Motor neuron (in vitro differentiated cells): ENCODE results near the gene FXYD4. TPM values are rescaled to one million over a fixed set of nuclear protein-coding genes. Genes with fewer than 3 reads are reported as not detected.
A peak's percentile ranks its signal among the peaks of the same experiment; 100 is the strongest.

Experiments
- ATAC-seq, 8 experiments: fragments of 200-7000 bp; cut with Tn5 transposase; replicated peaks in 6 of 8; 2 replicates each; pipeline ENCODE4 v1.8.0; 2021; ENCODE audit warnings: mild to moderate bottlenecking in 8 of 8, moderate library complexity in 8 of 8
- H3K27ac ChIP-seq, 2 donors: fragments of 250-450 bp; sonication (Bioruptor Pico); 2 replicates each; pipeline ENCODE4 v1.9.0; 2021; ENCODE audit warnings: antibody characterized with exemption in 2 of 2, mild to moderate bottlenecking in 2 of 2, moderate library complexity in 1 of 2
- H3K4me1 ChIP-seq, 2 donors: fragments of 250-450 bp; sonication (Bioruptor Pico); replicated peaks in 1 of 2; 2 replicates each; pipeline ENCODE4 v1.6.1; 2021; ENCODE audit warnings: antibody characterized with exemption in 2 of 2, mild to moderate bottlenecking in 2 of 2, moderate library complexity in 1 of 2
- H3K4me3 ChIP-seq, 5 donors: fragments of 250-450 bp; sonication (Bioruptor Pico); 2 replicates each; pipeline ENCODE4 v1.9.0; 2021; ENCODE audit warnings: antibody characterized with exemption in 5 of 5, mild to moderate bottlenecking in 5 of 5, moderate library complexity in 4 of 5
- WGBS, 10 experiments: fragments of 450-650 bp; shearing (Covaris generic); methylation state at CpG; one replicate each; pipeline ENCODE4 v1.0.0; 2022; 5-methylcytosine and 5-hydroxymethylcytosine counted together
- in situ Hi-C, 9 experiments: fragments of 400-800 bp; cut with MboI; loops; one replicate each; pipeline ENCODE4 v1.15.0; 2021; ENCODE audit warnings: low sequenced_read_pairs in 9 of 9, low pct_unique_long_range_greater_than_20kb in 2 of 9; ENCODE audit not compliant: unreplicated experiment in 9 of 9
- total RNA-seq, 8 experiments: library from RNA; unstranded; fragments of 300-600 nt; gene quantifications; 2 replicates each; pipeline versions ENCODE4 v1.2.3 to v1.2.4, GENCODE V29; 2022

Gene FXYD4
- total RNA-seq, 8 experiments from 2014 or later: 0.29 TPM; not detected in 7

GRCh38 chr10:43369921-43370320 is 1.5 kb upstream of the FXYD4 start:
- Histone ChIP-seq H3K4me1 (peaks cover 0 to 13% of the 10 kb centered on the region in 2 donors), H3K4me3 (no peak overlapping the region), H3K27ac (no peak overlapping the region)
- ATAC-seq: no peak
- in situ Hi-C loops: no loop called here
- 70 to 100% (median 86%) methylated on average over 1 to 4 of the region's 4 CpGs; no CpG with 5 or more reads in 6 of the 10 experiments for WGBS, 10 experiments

DNA sequence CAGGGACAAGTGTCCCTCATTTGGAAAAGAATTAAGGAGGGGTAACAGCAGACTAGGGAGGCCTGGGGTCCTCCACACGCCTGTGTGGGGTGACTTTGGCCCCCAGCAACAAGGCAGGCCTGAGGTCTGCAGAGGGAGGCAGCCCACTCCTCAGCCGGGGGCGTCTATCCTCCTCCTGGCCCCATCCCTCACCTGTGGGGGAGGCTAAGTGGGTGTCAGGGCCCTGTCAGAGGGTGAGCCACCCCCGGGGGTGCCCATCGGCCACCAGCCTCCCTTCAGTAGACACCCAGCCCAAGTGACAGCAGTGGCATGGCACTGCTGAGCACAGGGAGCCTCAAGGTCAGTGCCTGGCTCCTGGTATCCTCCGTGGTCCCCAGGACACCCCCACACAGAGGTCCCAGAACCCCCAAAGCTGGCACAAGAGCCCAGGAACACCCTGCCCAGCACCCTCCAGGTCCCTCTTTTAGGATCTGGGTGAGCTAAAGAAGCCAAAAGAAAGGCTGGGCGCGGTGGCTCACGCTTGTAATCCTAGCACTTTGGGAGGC is 693 bp upstream of the FXYD4 start:
- in situ Hi-C loops: no loop called here
- no peak for ATAC-seq
- no peak overlapping the region for H3K27ac ChIP-seq
- WGBS, 10 experiments: 30 to 83% methylated on average over 2 to 3 of the region's 9 CpGs; no CpG with 5 or more reads in 8 of the 10 experiments
- H3K4me3 ChIP-seq: no peak overlapping the region
- H3K4me1 ChIP-seq: peaks cover 0 to 13% of the 10 kb centered on the region in 2 donors

- in situ Hi-C loops: no loop called here
- WGBS, 10 experiments: 83 to 100% methylated on average over 1 of the region's 1 CpG; no CpG with 5 or more reads in 8 of the 10 experiments
- peaks cover 0 to 13% of the 10 kb centered on the region in 2 donors for H3K4me1 ChIP-seq
- peak in 7 of 8 experiments; percentile 46 to 94 (median 86) for ATAC-seq
- H3K27ac ChIP-seq: no peak overlapping the region
- no peak overlapping the region for H3K4me3 ChIP-seq
Measured at GRCh38 chr10:43372765-43373361, 1.4 kb downstream of the FXYD4 start.

- in situ Hi-C loops: no loop called here
- Histone ChIP-seq H3K4me3 (no peak overlapping the region), H3K27ac (no peak overlapping the region), H3K4me1 (peaks cover 0 to 13% of the 10 kb centered on the region in 2 donors)
- no CpG with 5 or more reads among the region's 5 CpGs for WGBS, 10 experiments
- no peak for ATAC-seq
Measured at GRCh38 chr10:43373461-43373860, 2.0 kb downstream of the FXYD4 start.

DNA sequence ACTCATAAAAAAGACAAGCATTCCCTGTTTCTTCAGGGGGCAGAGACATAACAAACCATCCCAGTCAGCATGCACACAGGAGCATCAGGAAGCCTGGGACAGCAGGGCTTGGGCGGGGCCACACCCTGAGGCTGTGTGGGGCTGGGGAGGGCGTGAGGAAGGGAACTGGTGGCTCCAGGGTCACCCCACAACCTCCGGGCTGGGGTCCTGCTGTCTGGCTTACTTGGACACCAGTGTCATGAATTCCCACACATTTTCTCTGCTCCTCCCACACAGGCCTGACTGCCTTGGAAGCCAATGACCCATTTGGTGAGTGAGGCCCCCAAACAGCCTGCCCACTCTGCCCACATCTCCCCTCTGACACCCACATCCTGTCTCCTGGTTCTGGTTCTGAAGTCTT is 2.8 kb downstream of the FXYD4 start:
- H3K4me1 ChIP-seq: peaks cover 0 to 13% of the 10 kb centered on the region in 2 donors
- no peak overlapping the region for H3K27ac ChIP-seq
- WGBS, 10 experiments: 17 to 83% methylated on average over 1 of the region's 3 CpGs; no CpG with 5 or more reads in 8 of the 10 experiments
- in situ Hi-C loops: no loop called here
- no peak overlapping the region for H3K4me3 ChIP-seq
- ATAC-seq: peak in 1 of 8 experiments; percentile 16

DNA sequence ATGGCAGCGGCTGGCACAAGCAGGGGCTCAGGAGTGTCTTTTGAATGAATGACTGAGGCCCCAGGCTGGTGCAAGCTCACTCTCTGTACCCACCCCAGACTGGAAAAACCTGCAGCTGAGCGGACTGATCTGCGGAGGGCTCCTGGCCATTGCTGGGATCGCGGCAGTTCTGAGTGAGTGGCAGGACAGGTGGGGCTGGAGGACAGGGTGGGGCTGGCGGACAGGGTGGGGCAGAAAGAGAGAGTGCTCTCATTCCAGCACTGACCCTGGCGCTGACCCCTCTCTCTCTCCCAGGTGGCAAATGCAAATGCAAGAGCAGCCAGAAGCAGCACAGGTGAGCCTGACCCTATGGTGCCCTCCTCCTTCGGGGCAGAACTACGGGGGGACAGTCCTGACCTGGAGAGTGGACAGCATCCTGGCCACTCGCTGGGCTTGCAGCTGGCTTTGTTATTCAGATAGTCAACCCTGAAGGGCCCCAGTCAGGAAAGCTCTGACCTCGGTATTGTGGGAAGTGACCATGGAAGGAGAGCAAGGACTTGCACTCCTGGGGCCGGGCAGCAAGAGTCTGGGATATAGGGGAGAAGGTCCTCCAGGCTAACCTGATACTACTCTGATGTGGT is 4.1 kb downstream of the FXYD4 start:
- Histone ChIP-seq H3K4me1 (peaks cover 3 to 13% of the 10 kb centered on the region in 2 donors), H3K27ac (no peak overlapping the region), H3K4me3 (no peak overlapping the region)
- 88% methylated on average over 1 of the region's 12 CpGs; no CpG with 5 or more reads in 9 of the 10 experiments for WGBS, 10 experiments
- in situ Hi-C loops: no loop called here
- ATAC-seq: no peak

DNA sequence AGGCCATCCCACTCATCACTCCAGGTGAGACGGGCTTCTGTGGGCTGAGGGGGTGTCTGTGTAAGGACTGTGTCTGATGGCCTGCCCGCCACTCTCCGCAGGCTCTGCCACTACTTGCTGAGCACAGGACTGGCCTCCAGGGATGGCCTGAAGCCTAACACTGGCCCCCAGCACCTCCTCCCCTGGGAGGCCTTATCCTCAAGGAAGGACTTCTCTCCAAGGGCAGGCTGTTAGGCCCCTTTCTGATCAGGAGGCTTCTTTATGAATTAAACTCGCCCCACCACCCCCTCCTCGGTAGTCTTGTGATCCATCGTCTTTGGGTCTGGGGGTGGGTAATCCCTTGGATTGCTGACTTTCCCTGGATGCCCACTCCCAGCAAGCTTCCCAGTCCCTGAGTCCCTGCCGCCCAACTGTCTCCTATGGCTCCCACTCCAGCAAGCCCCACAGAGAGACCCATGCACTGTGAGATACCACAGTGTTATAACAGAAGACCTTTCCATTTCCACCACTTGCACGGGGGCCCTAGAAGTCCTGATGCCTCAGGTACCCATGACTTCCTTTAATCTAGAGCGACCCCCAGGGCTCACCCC is 4.7 kb downstream of the FXYD4 start:
- Histone ChIP-seq H3K4me3 (no peak overlapping the region), H3K4me1 (peaks cover 6 to 18% of the 10 kb centered on the region in 2 donors), H3K27ac (no peak overlapping the region)
- in situ Hi-C loops: no loop called here
- WGBS, 10 experiments: 0 to 100% (median 80%) methylated on average over 1 to 2 of the region's 9 CpGs; no CpG with 5 or more reads in 5 of the 10 experiments
- ATAC-seq: no peak

DNA sequence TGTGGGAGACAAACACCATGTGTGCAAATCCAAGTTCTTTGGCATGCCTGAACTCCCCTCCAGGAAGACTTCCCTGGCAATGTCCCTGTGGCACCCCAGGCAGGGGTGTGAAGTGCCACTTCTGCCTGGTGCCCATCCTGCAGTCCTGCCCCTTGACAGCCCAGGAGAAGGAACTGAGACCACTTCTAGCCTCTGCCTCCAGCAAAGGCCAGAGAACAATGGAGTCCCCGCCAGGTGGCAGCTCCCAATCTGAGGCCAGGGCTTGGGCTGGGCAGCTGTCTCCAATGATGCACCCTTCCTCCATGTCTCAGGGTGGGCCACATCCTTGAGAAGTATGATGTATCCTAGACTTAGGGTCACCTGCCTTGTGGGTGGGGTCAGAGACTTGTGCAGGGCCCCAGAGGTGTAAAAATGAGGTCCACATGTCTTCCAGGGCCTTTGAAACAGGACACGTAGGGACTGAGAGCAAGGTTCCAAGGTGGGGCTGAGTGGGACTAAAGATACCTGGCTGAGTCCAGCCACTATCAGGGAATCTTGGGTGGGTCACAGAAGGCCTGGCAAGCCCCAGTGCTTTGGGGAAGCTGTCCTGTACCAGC is 5.5 kb downstream of the FXYD4 start:
- no peak overlapping the region for H3K4me3 ChIP-seq
- in situ Hi-C loops: no loop called here
- H3K4me1 ChIP-seq: peaks cover 8 to 18% of the 10 kb centered on the region in 2 donors
- peak in 1 of 8 experiments; percentile 5 for ATAC-seq
- no peak overlapping the region for H3K27ac ChIP-seq
- WGBS, 10 experiments: no CpG with 5 or more reads among the region's 2 CpGs

GRCh38 chr10:43377424-43377883 is 6.0 kb downstream of the FXYD4 start:
- no peak overlapping the region for H3K4me3 ChIP-seq
- peak in 2 of 8 experiments; percentile 22 to 39 for ATAC-seq
- no peak overlapping the region for H3K27ac ChIP-seq
- H3K4me1 ChIP-seq: peaks cover 8 to 18% of the 10 kb centered on the region in 2 donors
- in situ Hi-C loops: no loop called here
- 30 to 100% (median 90%) methylated on average over 1 to 7 of the region's 13 CpGs; no CpG with 5 or more reads in 3 of the 10 experiments for WGBS, 10 experiments

DNA sequence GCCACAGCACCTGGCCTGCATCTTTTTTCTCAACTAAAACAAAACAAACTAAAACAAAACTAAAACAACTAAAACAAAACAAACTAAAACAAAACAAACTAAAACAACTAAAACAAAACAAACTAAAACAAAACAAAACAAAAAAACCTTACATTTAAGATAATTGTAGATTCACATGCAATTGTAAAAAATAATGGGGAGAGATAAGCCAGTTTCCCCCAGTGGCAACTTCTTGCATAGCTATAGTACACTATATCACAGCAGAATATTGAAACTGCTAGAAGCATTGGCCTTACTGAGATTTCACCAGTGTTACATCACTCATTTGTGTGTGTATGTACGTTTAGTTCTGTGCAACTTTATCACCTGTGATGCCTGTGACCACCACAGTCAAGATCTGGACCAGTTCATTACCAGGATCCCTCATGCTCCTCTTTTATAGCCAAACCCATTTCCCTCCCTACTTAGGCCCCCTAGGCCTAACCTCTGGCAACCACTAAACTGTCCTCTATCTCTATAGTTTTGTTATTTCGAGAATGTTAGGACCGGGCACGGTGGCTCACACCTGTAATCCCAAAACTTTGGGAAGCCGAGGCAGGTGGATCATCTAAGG is 9.3 kb downstream of the FXYD4 start:
- ATAC-seq: peak in 6 of 8 experiments; percentile 17 to 97 (median 82)
- Histone ChIP-seq H3K27ac (peak overlapping the region; percentile 39 to 57), H3K4me3 (no peak overlapping the region), H3K4me1 (peaks cover 5 to 8% of the 10 kb centered on the region in 2 donors)
- 0 to 100% (median 74%) methylated on average over 1 to 5 of the region's 5 CpGs; no CpG with 5 or more reads in 1 of the 10 experiments for whole genome bisulfite sequencing, 10 experiments
- in situ Hi-C loops: no loop called here

- Histone ChIP-seq H3K4me1 (peaks cover 5 to 8% of the 10 kb centered on the region in 2 donors), H3K4me3 (no peak overlapping the region), H3K27ac (no peak overlapping the region)
- WGBS, 10 experiments: 25 to 88% (median 75%) methylated on average over 3 to 12 of the region's 14 CpGs; no CpG with 5 or more reads in 2 of the 10 experiments
- peak in 3 of 8 experiments; percentile 8 to 13 (median 12) for ATAC-seq
- in situ Hi-C loops: no loop called here
Measured at GRCh38 chr10:43383204-43383971, 12.0 kb downstream of the FXYD4 start.
